ENCODE data around the gene CFAP46. TPM values are rescaled to one million over a fixed set of nuclear protein-coding genes. Genes with fewer than 3 reads are reported as not detected.

CFAP46 gene
- total and polyA plus RNA-seq, 2 of the 8 experiments (the other 6 are each of a cell fraction or from before 2014, with no cell fraction given), result 2.6 to 4.8 TPM

DNA sequence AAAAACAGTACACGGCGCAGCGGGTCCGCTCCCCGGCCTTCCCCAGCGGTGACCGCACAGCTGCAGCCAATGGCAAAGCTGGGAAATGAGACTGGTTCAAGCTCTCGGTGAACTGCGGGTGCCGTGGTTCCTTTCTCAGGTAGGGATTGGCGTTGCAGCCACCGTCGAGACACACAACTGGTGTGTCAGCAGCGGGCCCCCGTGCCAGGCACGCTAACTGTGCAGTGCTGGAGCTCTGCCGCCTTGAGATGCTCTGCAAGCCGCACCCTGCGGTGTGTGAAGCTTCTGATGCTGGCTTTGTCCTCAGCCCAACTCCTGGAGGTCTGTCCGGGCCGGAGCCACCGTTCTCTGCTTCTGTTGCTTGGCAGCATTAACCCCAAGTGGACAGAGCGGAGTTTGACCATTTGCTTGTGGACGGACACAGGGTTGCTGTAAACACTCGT is 135.8 kb downstream of the CFAP46 start:
- Histone ChIP-seq H4K91ac (replicated peaks; ENCODE audit: insufficient read length, low read length) (no peak overlapping the region), H3K27ac (ENCODE audit: low read depth, low read length) (no peak overlapping the region), H3K79me1 (ENCODE audit: low read depth, low read length) (no peaks in the 10 kb centered on the region), H2BK12ac (ENCODE audit: low read depth, low read length) (no peak overlapping the region), H3K4ac (replicated peaks; ENCODE audit: insufficient read length, low read depth, low read length) (no peak overlapping the region), H4K5ac (ENCODE audit: insufficient read length, low read depth, low read length) (no peak overlapping the region), H2BK20ac (ENCODE audit: low read length) (no peak overlapping the region), H3K9me3 (ENCODE audit: insufficient read depth in 2 of 2, low read depth in 1 of 2, low read length in 1 of 2) (peaks cover 6% of the 10 kb centered on the region in 2 experiments; a peak in 3 of 4 replicates), H2BK5ac (ENCODE audit: low read depth, low read length) (no peak overlapping the region), H2BK120ac (replicated peaks; ENCODE audit: low read depth, low read length) (no peak overlapping the region), H3K79me2 (ENCODE audit: control insufficient read depth in 1 of 2, insufficient read depth in 2 of 2, low read length in 2 of 2) (no peaks in the 10 kb centered on the region), H3K4me1 (replicated peaks in 1 of 4; ENCODE audit: control insufficient read depth in 3 of 4, insufficient read depth in 4 of 4, low read length in 3 of 4) (peaks cover 0 to 3% (median 0%) of the 10 kb centered on the region in 4 experiments; a peak in 2 of 7 replicates), H4K8ac (ENCODE audit: extremely low read depth, insufficient read depth, low read length) (peak overlapping the region; percentile 4; the same call in 1 of the 2 replicates), H3K56ac (replicated peaks; ENCODE audit: insufficient read length, low read depth, low read length) (no peak overlapping the region), H3K9ac (replicated peaks in 1 of 4; ENCODE audit: extremely low read depth in 1 of 4, low read depth in 3 of 4, low read length in 3 of 4) (no peak overlapping the region), H3K18ac (ENCODE audit: extremely low read depth, low read length) (no peak overlapping the region), H2AFZ (ENCODE audit: low read length) (no peak overlapping the region), H2AK5ac (ENCODE audit: low read depth, low read length) (no peak overlapping the region), H3K14ac (ENCODE audit: insufficient read length) (no peak overlapping the region), H4K20me1 (replicated peaks in 1 of 2; ENCODE audit: control insufficient read depth in 1 of 2, insufficient read depth in 2 of 2, low read length in 2 of 2) (no peaks in the 10 kb centered on the region), H3K4me3 (ENCODE audit: extremely low read depth in 1 of 4, insufficient read depth in 2 of 4, low read depth in 3 of 4, low read length in 4 of 4) (no peak overlapping the region), H2BK15ac (ENCODE audit: low read length) (no peak overlapping the region), H3K36me3 (ENCODE audit: control insufficient read depth in 2 of 4, insufficient read depth in 4 of 4, low read length in 3 of 4) (no peaks in the 10 kb centered on the region), H3K4me2 (ENCODE audit: insufficient read depth in 1 of 2, low read depth in 2 of 2, low read length in 2 of 2) (no peak overlapping the region), H3K23ac (ENCODE audit: insufficient read length) (no peak overlapping the region), H3K27me3 (replicated peaks in 1 of 4; ENCODE audit: control insufficient read depth in 3 of 4, extremely low read depth in 1 of 4, insufficient read depth in 3 of 4, low read length in 3 of 4) (no peaks in the 10 kb centered on the region), H3K23me2 (ENCODE audit: low read depth, low read length) (no peaks in the 10 kb centered on the region)
- CTCF ChIA-PET (ENCODE audit: partially characterized antibody), result interaction anchor here (0.6 to 1.4 kb wide), 4 partner anchors 13 to 635 kb away, joined by 3 to 4 read pairs (median 4); no protein-coding TSS in a partner anchor
- TF ChIP-seq HDAC6 (IDR thresholded peaks at IDR 0.05; ENCODE audit: low read depth, low read length), result no peak
- no peak for TF ChIP-seq CEBPB (IDR thresholded peaks at IDR 0.05; ENCODE audit: low read depth, low read length)
- TF ChIP-seq SP4 (IDR thresholded peaks at IDR 0.05; ENCODE audit: low read length), result no peak
- no peak for TF ChIP-seq NANOG (IDR thresholded peaks at IDR 0.05; ENCODE audit: insufficient read depth, low read depth, low read length, poor library complexity, severe bottlenecking)
- no peak for TF ChIP-seq EP300 (IDR thresholded peaks at IDR 0.05; ENCODE audit: borderline replicate concordance in 1 of 2, low read depth in 2 of 2, low read length in 2 of 2)
- WGBS, 2 experiments (ENCODE audit: extremely low coverage in 1 of 2, insufficient coverage in 1 of 2, insufficient read length in 1 of 2, insufficient replicate concordance in 2 of 2, low coverage in 1 of 2, low lambda C conversion rate in 2 of 2, missing lambda C conversion rate in 1 of 2), result 88% methylated on average over 24 of the region's 25 CpGs; no CpG with 5 or more reads in 1 of the 2 experiments
- POLR2A ChIA-PET (ENCODE audit: partially characterized antibody), result interaction anchor here (0.7 to 1.5 kb wide), 2 partner anchors 9 to 117 kb away, joined by 3 read pairs; no protein-coding TSS in a partner anchor
- DNase-seq (ENCODE audit: low read depth in 1 of 2, low spot score in 2 of 2), result no peak
- FAIRE-seq, result no peak
